MCF 10A (cell line): ENCODE measurements around the gene C1orf122. TPM values are rescaled to one million over a fixed set of nuclear protein-coding genes. Genes with fewer than 3 reads are reported as not detected.

Source experiments
- BruUV-seq: library from RNA; stranded (reverse); fragments of 400-500 nt; replicated peaks from 2 replicates; lab custom pipeline; 2021; lab: Mats Ljungman, UMichigan
- CTCF ChIA-PET: fragments of 300-600 bp; sonication (Branson Sonifier 250); formaldehyde crosslinking; extraction: SDS; loops from one replicate; lab custom pipeline; 2021; ENCODE audit warnings: antibody characterized with exemption, inconsistent platforms; lab: Yijun Ruan, JAX
- POLR2A ChIA-PET: fragments of 300-600, 350-650 bp; sonication (Branson Sonifier 250); formaldehyde crosslinking; extraction: SDS; loops from one replicate; lab custom pipeline; 2020; ENCODE audit warnings: antibody characterized with exemption, inconsistent platforms; lab: Yijun Ruan, JAX
- DNase-seq: peaks from one replicate; pipeline ENCODE4 v3.0.0-alpha.2; 2018; ENCODE audit not compliant: unreplicated experiment
- H3K27ac Mint-ChIP-seq: one replicate; pipeline ENCODE4 v1.8.0; 2022; ENCODE audit warnings: mild to moderate bottlenecking, low read depth, mixed read lengths; ENCODE audit not compliant: unreplicated experiment
- H3K27me3 Mint-ChIP-seq: one replicate; pipeline ENCODE4 v1.8.0; 2022; ENCODE audit warnings: mixed read lengths; ENCODE audit not compliant: insufficient read depth, unreplicated experiment
- H3K36me3 Mint-ChIP-seq: one replicate; pipeline ENCODE4 v1.8.0; 2022; ENCODE audit warnings: mild to moderate bottlenecking, moderate library complexity, mixed read lengths; ENCODE audit not compliant: insufficient read depth, unreplicated experiment
- H3K4me1 Mint-ChIP-seq: one replicate; pipeline ENCODE4 v1.8.0; 2022; ENCODE audit warnings: mixed read lengths; ENCODE audit not compliant: insufficient read depth, unreplicated experiment
- H3K4me3 Mint-ChIP-seq: one replicate; pipeline ENCODE4 v1.8.0; 2022; ENCODE audit warnings: mild to moderate bottlenecking, moderate library complexity, mixed read lengths; ENCODE audit not compliant: unreplicated experiment
- H3K9me3 Mint-ChIP-seq: one replicate; pipeline ENCODE4 v1.8.0; 2022; ENCODE audit warnings: mixed read lengths; ENCODE audit not compliant: unreplicated experiment
- intact Hi-C: fragments of 100-400 bp; cut with micrococcal nuclease; formaldehyde crosslinking; loops from 2 replicates; pipeline ENCODE4 v1.14.1; 2022
- total RNA-seq: library from RNA; stranded (reverse); gene quantifications from 2 replicates; pipeline ENCODE4 v1.2.3, GENCODE V29; 2022
- TF ChIP-seq, protein P1 (sequence below): fragments of 200-600 bp; IDR thresholded peaks from one replicate; pipeline ENCODE4 v1.8.0; 2022; ENCODE audit warnings: antibody characterized with exemption, mild to moderate bottlenecking; ENCODE audit not compliant: unreplicated experiment

The C1orf122 gene
- total RNA-seq, 1 experiment from 2014 or later = 81.5 TPM

GRCh38 chr1:37794372-37795339 lies 12.9 kb upstream of the C1orf122 start:
- no peaks in the 10 kb centered on the region for H3K27me3 Mint-ChIP-seq
- CTCF ChIA-PET = interaction anchor here (1.6 kb wide), 1 partner anchor 65 kb away, joined by 4 read pairs; the partner anchor contains the start of gene MTF1
- intact Hi-C loops = loop anchor here (1.0 kb wide), 1 partner anchor 104 kb away; a partner anchor contains a TSS
- TF ChIP-seq, protein P1, sequence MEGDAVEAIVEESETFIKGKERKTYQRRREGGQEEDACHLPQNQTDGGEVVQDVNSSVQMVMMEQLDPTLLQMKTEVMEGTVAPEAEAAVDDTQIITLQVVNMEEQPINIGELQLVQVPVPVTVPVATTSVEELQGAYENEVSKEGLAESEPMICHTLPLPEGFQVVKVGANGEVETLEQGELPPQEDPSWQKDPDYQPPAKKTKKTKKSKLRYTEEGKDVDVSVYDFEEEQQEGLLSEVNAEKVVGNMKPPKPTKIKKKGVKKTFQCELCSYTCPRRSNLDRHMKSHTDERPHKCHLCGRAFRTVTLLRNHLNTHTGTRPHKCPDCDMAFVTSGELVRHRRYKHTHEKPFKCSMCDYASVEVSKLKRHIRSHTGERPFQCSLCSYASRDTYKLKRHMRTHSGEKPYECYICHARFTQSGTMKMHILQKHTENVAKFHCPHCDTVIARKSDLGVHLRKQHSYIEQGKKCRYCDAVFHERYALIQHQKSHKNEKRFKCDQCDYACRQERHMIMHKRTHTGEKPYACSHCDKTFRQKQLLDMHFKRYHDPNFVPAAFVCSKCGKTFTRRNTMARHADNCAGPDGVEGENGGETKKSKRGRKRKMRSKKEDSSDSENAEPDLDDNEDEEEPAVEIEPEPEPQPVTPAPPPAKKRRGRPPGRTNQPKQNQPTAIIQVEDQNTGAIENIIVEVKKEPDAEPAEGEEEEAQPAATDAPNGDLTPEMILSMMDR = no peak
- H3K9me3 Mint-ChIP-seq = no peaks in the 10 kb centered on the region
- no TSS peak for BruUV-seq
- POLR2A ChIA-PET = interaction anchor here (1.1 to 1.3 kb wide), 4 partner anchors 12 to 106 kb away, joined by 4 to 5 read pairs (median 4); partner anchors contain the start of genes C1orf122 and YRDC
- DNase-seq = peak; percentile 32
- peak overlapping the region; percentile 71 for H3K27ac Mint-ChIP-seq
- H3K4me1 Mint-ChIP-seq = peaks cover 16% of the 10 kb centered on the region
- H3K4me3 Mint-ChIP-seq = peak overlapping the region; percentile 82
- H3K36me3 Mint-ChIP-seq = peaks cover 42% of the 10 kb centered on the region

- intact Hi-C loops = no loop called here
- H3K27me3 Mint-ChIP-seq = no peaks in the 10 kb centered on the region
- TF ChIP-seq, protein P1 = no peak
- peaks cover 42% of the 10 kb centered on the region for H3K36me3 Mint-ChIP-seq
- peaks cover 16% of the 10 kb centered on the region for H3K4me1 Mint-ChIP-seq
- H3K27ac Mint-ChIP-seq = no peak overlapping the region
- no TSS peak for BruUV-seq
- POLR2A ChIA-PET = interaction anchor here (0.6 to 1.3 kb wide), 4 partner anchors 11 to 136 kb away, joined by 3 to 5 read pairs (median 4); a partner anchor contains a TSS
- DNase-seq = peak; percentile 60
- peak overlapping the region; percentile 82 for H3K4me3 Mint-ChIP-seq
- H3K9me3 Mint-ChIP-seq = no peaks in the 10 kb centered on the region
- CTCF ChIA-PET = interaction anchor here (1.6 kb wide), 1 partner anchor 64 kb away, joined by 4 read pairs; the partner anchor contains the start of gene MTF1
These were observed 12.1 kb upstream of the C1orf122 start for GRCh38 chr1:37795340-37796125.

DNA sequence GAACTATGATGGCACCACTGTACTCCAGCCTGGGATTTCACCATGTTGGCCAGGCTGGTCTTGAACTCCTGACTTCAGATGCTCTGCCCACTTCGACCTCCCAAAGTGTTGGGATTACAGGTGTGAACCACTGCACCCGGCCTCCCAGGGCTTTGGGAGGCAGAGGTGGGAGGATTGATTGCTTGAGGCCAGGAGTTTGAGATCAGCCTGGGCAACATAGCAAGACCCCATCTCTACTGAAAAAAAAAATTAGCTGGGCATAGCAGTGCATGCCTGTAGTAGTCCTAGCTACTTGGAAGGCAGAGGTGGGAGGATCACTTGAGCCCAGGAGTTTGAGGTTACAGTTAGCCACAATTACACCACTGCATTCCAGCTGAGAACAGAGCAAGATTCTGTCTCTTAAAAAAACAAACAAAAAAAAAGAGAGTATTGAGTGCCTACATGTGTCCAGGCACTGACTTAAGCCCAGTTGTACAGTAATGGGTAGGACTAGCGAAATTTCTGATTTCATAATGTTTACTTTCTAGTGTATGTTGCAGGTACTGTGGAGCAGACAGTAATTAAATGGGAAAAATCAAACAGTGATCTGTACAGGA lies 9.7 kb upstream of the C1orf122 start:
- intact Hi-C loops = no loop called here
- Mint-ChIP-seq H3K36me3 (peaks cover 62% of the 10 kb centered on the region), H3K27me3 (no peaks in the 10 kb centered on the region), H3K27ac (no peak overlapping the region), H3K4me1 (peaks cover 16% of the 10 kb centered on the region), H3K9me3 (no peaks in the 10 kb centered on the region), H3K4me3 (no peak overlapping the region)
- ChIA-PET POLR2A (interaction anchor here (2.6 kb wide), 1 partner anchor 9 kb away, joined by 8 read pairs; the partner anchor contains the start of gene C1orf122), CTCF (interaction anchor here (0.6 to 1.2 kb wide), 3 partner anchors 62 to 484 kb away, joined by 3 to 4 read pairs (median 4); no protein-coding TSS in a partner anchor)
- peak; percentile 30 for DNase-seq
- BruUV-seq = no TSS peak
- TF ChIP-seq, protein P1 = no peak
